Measurements from ENCODE around the gene TBC1D22A.

GRCh38 chr22:46764140-46764680, 1.8 kb downstream of the TBC1D22A start:
- TF ChIP-seq CTCF (IDR thresholded peaks at IDR 0.05; ENCODE audit: low read length) = no peak
- TF ChIP-seq EZH2 (IDR thresholded peaks at IDR 0.05; ENCODE audit: borderline replicate concordance, low read length) = no peak
